D721Med (cell line): Measurements from ENCODE around the gene TIE1.

ENCODE experiments used
- DNase-seq: peaks from one replicate; pipeline ENCODE4 v3.0.0; 2011; ENCODE audit warnings: low spot score; ENCODE audit not compliant: insufficient read length
- FAIRE-seq: peaks from 2 replicates; lab custom pipeline; 2011; peaks lifted over from hg19 to GRCh38; lab: Jason Lieb, UNC
- TF ChIP-seq, protein P1 (sequence below): IDR thresholded peaks from 2 replicates; pipeline ENCODE4 v1.5.1; 2012; ENCODE audit warnings: mild to moderate bottlenecking, control low read depth; ENCODE audit not compliant: insufficient read depth; ENCODE audit errors: missing control alignments

TIE1 gene

DNA sequence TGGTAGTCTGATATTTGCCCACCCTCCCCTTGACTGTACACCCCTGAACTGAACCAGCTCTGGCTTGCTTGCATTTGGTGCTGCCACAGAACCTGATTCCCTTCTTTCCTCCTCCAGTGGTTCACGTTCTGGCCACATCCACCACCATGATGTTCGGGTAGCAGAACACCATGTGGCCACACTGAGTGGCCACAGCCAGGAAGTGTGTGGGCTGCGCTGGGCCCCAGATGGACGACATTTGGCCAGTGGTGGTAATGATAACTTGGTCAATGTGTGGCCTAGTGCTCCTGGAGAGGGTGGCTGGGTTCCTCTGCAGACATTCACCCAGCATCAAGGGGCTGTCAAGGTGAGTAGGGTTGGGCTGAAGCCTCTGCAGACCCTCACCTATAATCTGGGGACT lies 59.8 kb downstream of the TIE1 start:
- FAIRE-seq (no peak), DNase-seq (no peak)
- TF ChIP-seq, protein P1, sequence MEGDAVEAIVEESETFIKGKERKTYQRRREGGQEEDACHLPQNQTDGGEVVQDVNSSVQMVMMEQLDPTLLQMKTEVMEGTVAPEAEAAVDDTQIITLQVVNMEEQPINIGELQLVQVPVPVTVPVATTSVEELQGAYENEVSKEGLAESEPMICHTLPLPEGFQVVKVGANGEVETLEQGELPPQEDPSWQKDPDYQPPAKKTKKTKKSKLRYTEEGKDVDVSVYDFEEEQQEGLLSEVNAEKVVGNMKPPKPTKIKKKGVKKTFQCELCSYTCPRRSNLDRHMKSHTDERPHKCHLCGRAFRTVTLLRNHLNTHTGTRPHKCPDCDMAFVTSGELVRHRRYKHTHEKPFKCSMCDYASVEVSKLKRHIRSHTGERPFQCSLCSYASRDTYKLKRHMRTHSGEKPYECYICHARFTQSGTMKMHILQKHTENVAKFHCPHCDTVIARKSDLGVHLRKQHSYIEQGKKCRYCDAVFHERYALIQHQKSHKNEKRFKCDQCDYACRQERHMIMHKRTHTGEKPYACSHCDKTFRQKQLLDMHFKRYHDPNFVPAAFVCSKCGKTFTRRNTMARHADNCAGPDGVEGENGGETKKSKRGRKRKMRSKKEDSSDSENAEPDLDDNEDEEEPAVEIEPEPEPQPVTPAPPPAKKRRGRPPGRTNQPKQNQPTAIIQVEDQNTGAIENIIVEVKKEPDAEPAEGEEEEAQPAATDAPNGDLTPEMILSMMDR = no peak

GRCh38 chr1:43363283-43363934 lies 62.6 kb downstream of the TIE1 start:
- TF ChIP-seq, protein P1 = no peak
- DNase-seq = no peak
- FAIRE-seq = no peak

DNA sequence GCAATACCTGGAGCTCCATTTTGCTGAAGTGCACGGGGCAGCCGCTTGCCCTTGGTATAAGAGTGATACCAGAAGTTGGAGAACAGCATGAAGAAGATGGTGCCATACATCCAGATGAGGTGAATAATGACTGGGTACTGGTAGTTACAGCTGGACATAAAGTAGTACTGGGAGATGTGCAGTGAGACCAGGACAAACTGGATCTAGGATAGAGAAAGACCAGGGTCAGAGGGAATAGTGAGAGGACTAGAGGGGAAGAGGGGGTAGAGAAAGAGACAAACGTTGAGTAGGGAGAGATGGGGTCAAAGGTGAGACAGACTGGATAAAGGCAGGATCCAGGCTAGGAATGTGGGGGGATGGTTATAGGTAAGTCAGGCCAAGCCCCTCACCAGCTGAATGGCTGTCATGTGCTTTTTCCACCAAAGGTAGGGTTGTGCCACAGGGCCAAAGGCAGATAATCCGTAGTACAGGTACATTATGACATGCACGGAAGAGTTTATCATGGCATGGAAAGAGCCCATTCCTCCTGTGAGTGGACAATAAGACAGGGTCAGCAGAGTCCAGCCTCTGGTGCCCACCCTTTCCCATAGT lies 63.2 kb downstream of the TIE1 start:
- TF ChIP-seq, protein P1 = no peak
- no peak for FAIRE-seq

DNA sequence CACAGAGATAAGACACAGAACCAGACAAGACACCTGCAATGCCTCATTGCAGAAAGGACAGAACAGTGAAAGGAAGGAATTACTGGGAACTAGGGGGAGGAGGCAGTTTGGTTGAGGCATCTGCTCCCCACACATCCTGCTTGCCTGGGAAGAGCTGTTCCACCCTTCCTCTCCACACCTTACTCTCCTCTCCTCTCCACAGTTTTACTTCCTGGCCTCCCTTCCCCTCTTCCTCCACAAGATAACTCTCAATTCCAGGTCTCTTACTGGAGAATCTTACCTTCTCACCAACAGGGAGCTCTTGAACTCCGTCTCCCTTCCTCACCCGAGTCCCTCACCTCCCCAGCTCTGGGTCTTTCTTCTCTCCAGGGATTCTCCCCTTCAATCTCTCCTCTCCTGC lies 64.9 kb downstream of the TIE1 start:
- TF ChIP-seq, protein P1 = no peak
- no peak for FAIRE-seq
- DNase-seq = no peak

More for the DNA sequence above, 63.2 kb downstream of the TIE1 start:
- DNase-seq = no peak

- FAIRE-seq (no peak), DNase-seq (no peak)
- TF ChIP-seq, protein P1 = no peak
Observed at GRCh38 chr1:43366179-43366578, 65.4 kb downstream of the TIE1 start.

DNA sequence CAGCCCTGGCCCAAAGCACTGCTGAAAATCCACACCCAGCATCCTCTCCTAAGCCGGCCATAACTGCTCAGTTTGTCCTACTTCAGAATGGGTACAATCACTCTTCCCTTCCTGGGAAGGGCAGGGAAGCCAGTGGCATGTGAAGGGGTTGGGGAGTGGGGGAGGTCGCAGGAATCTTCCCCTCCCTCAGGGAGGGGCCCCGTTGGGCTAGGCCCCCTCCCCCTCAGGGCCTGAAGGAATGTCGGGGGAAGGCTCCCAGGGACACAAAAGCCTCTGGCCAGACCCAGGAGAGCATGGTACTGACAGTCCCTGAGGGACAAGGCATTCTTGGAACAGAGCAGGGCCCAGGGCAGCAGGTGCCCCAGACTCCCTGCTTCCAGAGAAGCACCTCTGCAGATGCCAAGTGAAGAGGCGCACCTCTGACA lies 65.8 kb downstream of the TIE1 start:
- no peak for DNase-seq
- no peak for FAIRE-seq
- TF ChIP-seq, protein P1 = no peak
